HAP-1 (cell line): ENCODE results near the gene DAAM1.

Source experiments
- DNase-seq, 2 experiments: peaks; one replicate each; pipeline ENCODE4 v3.0.0-alpha.2; 2016 to 2020; ENCODE audit warnings: low spot score in 2 of 2
- H3K27me3 ChIP-seq: fragments of 250-450 bp; sonication (Bioruptor Pico); 2 replicates; pipeline ENCODE4 v1.5.1; 2020; ENCODE audit warnings: low read depth, mild to moderate bottlenecking, moderate library complexity
- H3K36me3 ChIP-seq: fragments of 250-450 bp; sonication (Bioruptor Pico); replicated peaks from 2 replicates; pipeline ENCODE4 v1.5.1; 2020; ENCODE audit warnings: mild to moderate bottlenecking
- H3K4me1 ChIP-seq: fragments of 250-450 bp; sonication (Bioruptor Pico); 2 replicates; pipeline ENCODE4 v1.5.1; 2020; ENCODE audit warnings: mild to moderate bottlenecking
- H3K4me3 ChIP-seq: fragments of 250-450 bp; sonication (Bioruptor Pico); 2 replicates; pipeline ENCODE4 v1.5.1; 2020; ENCODE audit warnings: mild to moderate bottlenecking, moderate library complexity
- H3K9me3 ChIP-seq: fragments of 250-450 bp; sonication (Bioruptor Pico); 2 replicates; pipeline ENCODE4 v1.5.1; 2020; ENCODE audit warnings: mild to moderate bottlenecking, moderate library complexity
- in situ Hi-C: fragments of 300-500 bp; cut with MboI; formaldehyde crosslinking; loops from 3 replicates; pipeline ENCODE4 v1.14.3; 2020; ENCODE audit warnings: low sequenced_read_pairs, inconsistent platforms, mixed read lengths

DAAM1 gene

DNA sequence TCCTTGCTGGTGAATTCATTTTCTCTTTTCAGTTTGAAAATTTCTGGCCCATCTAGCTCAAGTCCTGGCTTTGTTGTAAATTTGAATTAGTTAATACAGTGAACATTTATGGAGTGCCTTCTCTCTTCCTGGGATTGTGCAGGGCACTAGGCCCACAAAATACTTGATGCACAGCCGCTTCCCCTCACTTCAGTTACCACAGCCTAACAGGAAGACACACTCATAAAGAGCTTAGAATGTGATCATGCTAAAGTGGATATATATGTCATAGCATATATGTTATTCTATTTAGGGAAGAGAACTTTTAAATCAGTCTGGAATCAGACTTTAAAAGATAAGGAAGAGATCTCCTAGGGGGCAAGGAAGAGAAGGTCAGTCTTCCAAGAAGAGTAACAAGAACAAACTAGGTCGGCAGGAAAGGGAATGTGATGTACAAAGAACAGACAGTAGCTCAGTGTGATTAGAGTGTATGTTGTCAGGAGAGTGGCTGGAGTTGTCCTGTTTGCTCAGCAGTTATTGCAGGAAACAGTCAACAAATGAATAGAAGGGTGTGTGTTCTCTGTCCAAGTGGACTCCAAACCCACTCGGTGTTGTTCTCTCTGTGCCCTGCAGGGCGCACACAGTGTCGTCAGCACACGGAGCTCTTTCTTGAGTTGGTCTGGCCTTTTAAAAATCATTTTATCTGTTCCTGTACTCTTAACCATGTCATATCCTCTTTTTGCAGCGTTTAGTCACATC lies 74.4 kb downstream of the DAAM1 start:
- H3K9me3 ChIP-seq, result no peaks in the 10 kb centered on the region
- in situ Hi-C loops, result no loop called here
- DNase-seq, result no peak
- H3K36me3 ChIP-seq, result 0 out of 2 replicates have a peak, but pooled peaks cover 4% of the 10 kb centered on the region
- no peak overlapping the region for H3K4me3 ChIP-seq
- no peaks in the 10 kb centered on the region for H3K4me1 ChIP-seq
- H3K27me3 ChIP-seq, result no peaks in the 10 kb centered on the region

DNA sequence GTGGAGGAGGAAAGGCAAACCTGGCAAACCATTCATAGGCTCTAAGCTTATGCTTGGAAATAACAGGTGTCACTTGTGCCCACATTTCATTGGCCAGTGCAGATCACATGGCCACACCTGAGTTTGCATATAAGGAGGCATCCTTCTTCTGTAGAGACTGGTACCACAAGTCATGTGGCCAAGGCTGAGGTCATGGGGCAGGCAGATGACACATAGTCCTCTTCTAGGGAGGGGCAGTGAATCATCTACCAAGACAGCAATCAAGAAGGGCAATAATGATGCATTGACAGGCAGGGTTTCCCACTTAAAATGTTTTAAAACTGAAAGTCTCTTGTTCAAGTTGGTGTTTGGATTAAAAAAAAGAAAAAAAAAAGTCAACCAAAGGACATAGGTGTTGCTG lies 77.3 kb downstream of the DAAM1 start:
- Histone ChIP-seq H3K4me3 (no peak overlapping the region), H3K4me1 (no peaks in the 10 kb centered on the region), H3K27me3 (no peaks in the 10 kb centered on the region), H3K36me3 (0 out of 2 replicates have a peak, but pooled peaks cover 4% of the 10 kb centered on the region), H3K9me3 (no peaks in the 10 kb centered on the region)
- in situ Hi-C loops, result no loop called here
- no peak for DNase-seq

- in situ Hi-C loops, result no loop called here
- no peak for DNase-seq
- Histone ChIP-seq H3K9me3 (no peaks in the 10 kb centered on the region), H3K36me3 (0 out of 2 replicates have a peak, but pooled peaks cover 4% of the 10 kb centered on the region), H3K4me1 (no peaks in the 10 kb centered on the region), H3K27me3 (no peaks in the 10 kb centered on the region), H3K4me3 (no peak overlapping the region)
These were observed 78.6 kb downstream of the DAAM1 start for GRCh38 chr14:59267046-59267445.

DNA sequence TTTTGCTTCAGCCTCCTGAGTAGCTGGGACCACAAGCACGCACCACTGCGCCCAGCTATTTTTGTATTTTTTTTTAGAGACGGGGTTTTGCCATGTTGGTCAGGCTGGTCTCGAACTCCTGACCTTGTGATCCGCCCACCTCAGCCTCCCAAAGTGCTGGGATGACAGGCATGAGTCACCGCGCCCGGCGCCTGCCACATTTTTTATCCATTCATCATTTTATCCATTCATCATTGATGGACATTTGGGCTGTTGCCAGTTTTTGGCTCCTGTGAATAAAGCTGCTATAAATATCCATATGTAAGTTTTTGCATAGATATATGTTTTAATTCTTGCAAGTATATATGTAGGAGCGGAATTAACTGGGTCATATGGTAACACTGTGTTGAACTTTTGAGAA lies 79.5 kb downstream of the DAAM1 start:
- no peak for DNase-seq
- Histone ChIP-seq H3K4me3 (no peak overlapping the region), H3K9me3 (no peaks in the 10 kb centered on the region), H3K4me1 (no peaks in the 10 kb centered on the region), H3K27me3 (no peaks in the 10 kb centered on the region), H3K36me3 (0 out of 2 replicates have a peak, but pooled peaks cover 4% of the 10 kb centered on the region)
- in situ Hi-C loops, result no loop called here

DNA sequence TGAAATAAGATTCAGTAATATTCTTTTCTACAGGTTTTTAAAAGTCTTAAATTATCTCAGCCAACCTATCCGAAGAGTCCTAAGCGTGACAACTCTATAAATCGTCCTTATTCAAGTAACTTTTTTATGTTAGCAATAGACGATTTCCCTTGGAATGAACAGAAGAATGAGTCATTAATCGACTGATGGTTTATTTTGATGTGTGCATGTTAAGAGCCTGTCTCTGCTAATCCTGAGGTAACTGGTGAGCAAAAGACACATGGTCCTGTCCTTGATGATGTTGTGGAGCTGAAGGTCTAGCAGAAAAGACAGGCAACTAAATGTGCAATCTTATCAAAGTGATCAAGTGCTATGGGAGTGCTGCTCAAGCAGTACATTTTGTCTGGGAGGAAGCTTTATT lies 80.4 kb downstream of the DAAM1 start:
- Histone ChIP-seq H3K4me3 (no peak overlapping the region), H3K4me1 (no peaks in the 10 kb centered on the region), H3K9me3 (no peaks in the 10 kb centered on the region), H3K36me3 (0 out of 2 replicates have a peak, but pooled peaks cover 3% of the 10 kb centered on the region), H3K27me3 (no peaks in the 10 kb centered on the region)
- DNase-seq, result no peak
- in situ Hi-C loops, result no loop called here

GRCh38 chr14:59269466-59269865 lies 81.0 kb downstream of the DAAM1 start:
- no peaks in the 10 kb centered on the region for H3K27me3 ChIP-seq
- DNase-seq, result no peak
- H3K4me1 ChIP-seq, result no peaks in the 10 kb centered on the region
- H3K9me3 ChIP-seq, result no peaks in the 10 kb centered on the region
- no peak overlapping the region for H3K4me3 ChIP-seq
- in situ Hi-C loops, result no loop called here
- no peaks in the 10 kb centered on the region for H3K36me3 ChIP-seq

DNA sequence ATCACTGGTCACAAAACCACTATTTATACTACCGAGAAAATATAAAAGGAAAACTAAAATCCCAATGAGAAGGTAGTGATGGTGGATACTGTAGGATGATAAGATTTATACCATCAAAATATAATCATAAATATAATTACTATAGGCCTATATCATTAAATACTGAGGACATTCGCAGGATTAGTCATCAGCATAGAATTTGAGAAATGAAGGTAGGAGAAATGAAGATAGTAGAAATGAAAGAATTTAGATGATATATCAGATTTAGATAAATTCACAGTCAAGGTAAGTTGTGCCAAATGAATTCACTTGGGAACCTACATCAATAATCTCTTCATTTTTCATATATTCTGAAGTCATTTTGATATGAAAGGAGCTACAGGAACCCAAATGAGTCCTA lies 82.8 kb downstream of the DAAM1 start:
- Histone ChIP-seq H3K4me3 (no peak overlapping the region), H3K9me3 (no peaks in the 10 kb centered on the region), H3K27me3 (no peaks in the 10 kb centered on the region), H3K4me1 (no peaks in the 10 kb centered on the region), H3K36me3 (no peaks in the 10 kb centered on the region)
- in situ Hi-C loops, result no loop called here
- DNase-seq, result no peak

DNA sequence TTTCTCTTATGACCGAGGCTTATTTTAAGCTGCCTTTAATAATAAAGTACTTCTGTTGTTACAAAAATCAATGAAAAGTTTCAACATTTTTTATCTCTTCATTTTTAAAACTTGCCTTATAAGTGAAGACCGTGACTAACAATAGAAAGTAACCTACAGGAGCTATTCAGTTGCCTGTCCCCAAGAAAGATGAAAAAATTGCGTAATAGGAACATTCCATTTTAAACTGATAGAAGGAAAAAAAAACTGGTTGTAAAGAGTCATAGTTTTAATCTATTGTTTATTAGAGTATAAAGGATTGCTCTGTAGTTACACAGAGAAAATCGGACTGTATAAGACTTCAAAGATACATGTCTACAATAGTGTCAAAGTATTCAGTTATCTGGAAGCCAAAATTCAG lies 83.3 kb downstream of the DAAM1 start:
- Histone ChIP-seq H3K4me1 (no peaks in the 10 kb centered on the region), H3K27me3 (no peaks in the 10 kb centered on the region), H3K4me3 (no peak overlapping the region), H3K9me3 (no peaks in the 10 kb centered on the region), H3K36me3 (no peaks in the 10 kb centered on the region)
- DNase-seq, result no peak
- in situ Hi-C loops, result no loop called here

GRCh38 chr14:59272633-59273032 lies 84.2 kb downstream of the DAAM1 start:
- no peak overlapping the region for H3K4me3 ChIP-seq
- DNase-seq, result no peak
- no peaks in the 10 kb centered on the region for H3K36me3 ChIP-seq
- H3K4me1 ChIP-seq, result no peaks in the 10 kb centered on the region
- no peaks in the 10 kb centered on the region for H3K27me3 ChIP-seq
- no peaks in the 10 kb centered on the region for H3K9me3 ChIP-seq
- in situ Hi-C loops, result no loop called here

GRCh38 chr14:59273737-59274136 lies 85.3 kb downstream of the DAAM1 start:
- no peak for DNase-seq
- Histone ChIP-seq H3K4me1 (no peaks in the 10 kb centered on the region), H3K36me3 (no peaks in the 10 kb centered on the region; the same call in 1 of the 2 replicates), H3K27me3 (no peaks in the 10 kb centered on the region), H3K4me3 (no peak overlapping the region), H3K9me3 (no peaks in the 10 kb centered on the region)
- in situ Hi-C loops, result no loop called here

DNA sequence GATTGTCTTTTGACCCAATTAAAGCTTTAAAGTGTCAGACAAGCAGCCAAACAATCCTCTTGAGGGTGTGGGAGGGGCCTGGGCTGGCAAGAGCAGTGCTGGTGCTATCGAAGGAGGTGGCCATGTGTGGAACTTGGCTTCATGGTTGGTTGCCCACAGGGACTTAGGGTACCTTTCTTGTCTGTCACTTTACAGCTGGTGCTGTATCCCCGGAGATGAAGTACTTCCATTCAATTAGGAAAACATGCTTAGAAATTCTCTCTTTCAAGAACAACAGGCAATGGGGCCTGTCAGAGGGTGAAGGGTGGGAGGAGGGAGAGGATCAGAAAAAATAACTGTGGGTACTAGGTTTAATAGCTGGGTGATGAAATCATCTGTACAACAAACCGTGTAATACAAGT lies 86.5 kb downstream of the DAAM1 start:
- H3K36me3 ChIP-seq, result no peaks in the 10 kb centered on the region; the same call in 1 of the 2 replicates
- no peak overlapping the region for H3K4me3 ChIP-seq
- H3K9me3 ChIP-seq, result no peaks in the 10 kb centered on the region
- DNase-seq, result no peak
- in situ Hi-C loops, result no loop called here
- H3K27me3 ChIP-seq, result no peaks in the 10 kb centered on the region
- no peaks in the 10 kb centered on the region for H3K4me1 ChIP-seq

GRCh38 chr14:59275668-59276067 lies 87.2 kb downstream of the DAAM1 start:
- in situ Hi-C loops, result no loop called here
- Histone ChIP-seq H3K9me3 (no peaks in the 10 kb centered on the region), H3K27me3 (no peaks in the 10 kb centered on the region), H3K4me1 (no peaks in the 10 kb centered on the region), H3K36me3 (no peaks in the 10 kb centered on the region; the same call in 1 of the 2 replicates), H3K4me3 (no peak overlapping the region)
- DNase-seq, result no peak

GRCh38 chr14:59276235-59276634 lies 87.8 kb downstream of the DAAM1 start:
- in situ Hi-C loops, result no loop called here
- Histone ChIP-seq H3K27me3 (no peaks in the 10 kb centered on the region), H3K9me3 (no peaks in the 10 kb centered on the region), H3K4me1 (no peaks in the 10 kb centered on the region), H3K4me3 (no peak overlapping the region), H3K36me3 (no peaks in the 10 kb centered on the region; the same call in 1 of the 2 replicates)
- DNase-seq, result no peak

- no peaks in the 10 kb centered on the region for H3K27me3 ChIP-seq
- H3K9me3 ChIP-seq, result no peaks in the 10 kb centered on the region
- H3K4me1 ChIP-seq, result no peaks in the 10 kb centered on the region
- H3K4me3 ChIP-seq, result no peak overlapping the region
- DNase-seq, result no peak
- no peaks in the 10 kb centered on the region; the same call in 1 of the 2 replicates for H3K36me3 ChIP-seq
- in situ Hi-C loops, result no loop called here
These were observed 89.2 kb downstream of the DAAM1 start for GRCh38 chr14:59277659-59278058.

DNA sequence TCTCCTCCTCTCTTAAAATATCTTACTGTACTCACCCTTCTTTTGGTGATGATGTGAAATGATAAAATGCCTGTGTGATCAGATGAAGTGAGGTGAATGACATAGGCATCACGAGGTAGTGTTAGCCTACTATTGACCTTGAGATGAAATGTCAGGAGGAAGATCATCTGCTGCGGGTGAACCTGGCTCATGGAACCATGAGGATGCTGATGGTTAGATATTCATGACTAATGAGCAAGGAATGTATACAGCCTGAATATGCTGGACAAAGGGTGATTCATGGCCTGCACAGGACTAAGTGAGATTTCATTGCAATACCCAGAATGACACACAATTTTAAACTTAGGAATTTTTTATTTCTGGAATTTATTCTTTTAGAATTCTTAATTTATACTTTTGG lies 89.6 kb downstream of the DAAM1 start:
- Histone ChIP-seq H3K4me3 (no peak overlapping the region), H3K36me3 (no peaks in the 10 kb centered on the region; the same call in 1 of the 2 replicates), H3K9me3 (no peaks in the 10 kb centered on the region), H3K4me1 (no peaks in the 10 kb centered on the region), H3K27me3 (no peaks in the 10 kb centered on the region)
- in situ Hi-C loops, result no loop called here
- DNase-seq, result no peak
